IMR-90 (cell line): ENCODE measurements around the gene PPARD.

Experiments used
- BHLHE40 ChIP-seq: fragments of 150-350 bp; IDR thresholded peaks from 2 replicates; pipeline ENCODE4 v1.6.1; 2016; ENCODE audit warnings: mild to moderate bottlenecking, low read depth, low read length
- CEBPB ChIP-seq: IDR thresholded peaks from 2 replicates; pipeline ENCODE4 v1.6.1; 2012; ENCODE audit warnings: low read depth, low read length, improper control_type of control experiment
- CTCF ChIP-seq: conservative IDR thresholded peaks from 2 replicates; pipeline ENCODE4 v1.5.1; 2012; ENCODE audit warnings: mild to moderate bottlenecking, low read depth, low read length, improper control_type of control experiment
- ELK1 ChIP-seq: fragments of 150-350 bp; IDR thresholded peaks from 2 replicates; pipeline ENCODE4 v1.6.1; 2016; ENCODE audit warnings: low read depth, mild to moderate bottlenecking, low read length, moderate library complexity, borderline replicate concordance
- FOS ChIP-seq: fragments of 150-350 bp; IDR thresholded peaks from 2 replicates; pipeline ENCODE4 v1.6.1; 2016; ENCODE audit warnings: low read depth, low read length
- MAZ ChIP-seq: IDR thresholded peaks from 2 replicates; pipeline ENCODE4 v1.6.1; 2012; ENCODE audit warnings: low read depth, mild to moderate bottlenecking, low read length, improper control_type of control experiment, moderate library complexity, borderline replicate concordance
- MXI1 ChIP-seq: IDR thresholded peaks from 2 replicates; pipeline ENCODE4 v1.6.1; 2012; ENCODE audit warnings: low read depth, mild to moderate bottlenecking, low read length, moderate library complexity, borderline replicate concordance
- POLR2A ChIP-seq: IDR thresholded peaks from 2 replicates; pipeline ENCODE4 v1.6.1; 2012; ENCODE audit warnings: mild to moderate bottlenecking, low read depth, low read length
- RAD21 ChIP-seq: IDR thresholded peaks from 2 replicates; pipeline ENCODE4 v1.6.1; 2012; ENCODE audit warnings: low read length, improper control_type of control experiment
- RFX5 ChIP-seq: IDR thresholded peaks from 2 replicates; pipeline ENCODE4 v1.8.0; 2012; ENCODE audit warnings: low read depth, mild to moderate bottlenecking, low read length, moderate library complexity

GRCh38 chr6:35397806-35398418 lies 55.6 kb downstream of the PPARD start:
- no peak for TF ChIP-seq CTCF
- TF ChIP-seq POLR2A, result no peak
- no peak for TF ChIP-seq RAD21
- TF ChIP-seq BHLHE40, result no peak
- TF ChIP-seq CEBPB, result no peak
- TF ChIP-seq MXI1, result no peak
- no peak for TF ChIP-seq FOS
- TF ChIP-seq ELK1, result no peak
- TF ChIP-seq RFX5, result no peak
- no peak for TF ChIP-seq MAZ
